HepG2 (cell line): ENCODE measurements around the gene GAN. TPM values are rescaled to one million over a fixed set of nuclear protein-coding genes. Genes with fewer than 3 reads are reported as not detected.

Experiments used
- ATAC-seq: fragments of 200-7000 bp; cut with Tn5 transposase; 3 replicates; pipeline ENCODE4 v1.9.1; 2020; ENCODE audit warnings: mild to moderate bottlenecking, moderate library complexity
- BruUV-seq: library from RNA; stranded (reverse); fragments of 400-500 nt; replicated peaks from 2 replicates; lab custom pipeline; 2021; lab: Mats Ljungman, UMichigan
- CTCF ChIA-PET: fragments of 300-600 bp; formaldehyde crosslinking; extraction: SDS; loops from one replicate; lab custom pipeline; 2021; ENCODE audit warnings: low total read pairs, inconsistent platforms, low intra/inter-chr PET ratio; lab: Yijun Ruan, JAX
- POLR2A ChIA-PET: fragments of 350-600 bp; sonication (Branson Sonifier 250); formaldehyde crosslinking; loops from one replicate; lab custom pipeline; 2020; ENCODE audit warnings: antibody characterized with exemption, inconsistent platforms; lab: Yijun Ruan, JAX
- DNase-seq: peaks from one replicate; pipeline ENCODE4 v3.0.0-alpha.2; 2015; ENCODE audit warnings: low spot score
- FAIRE-seq: peaks from 3 replicates; lab custom pipeline; 2011; peaks lifted over from hg19 to GRCh38; lab: Jason Lieb, UNC
- H2AFZ ChIP-seq: one replicate; pipeline ENCODE4 v1.6.1; 2011; ENCODE audit warnings: low read length, inconsistent platforms
- H3K27ac ChIP-seq: fragments of 300-600 bp; 3 replicates; pipeline ENCODE4 v1.8.0; 2011; ENCODE audit warnings: mixed run types, mild to moderate bottlenecking, mixed read lengths, low read length, inconsistent platforms; ENCODE audit not compliant: insufficient read depth; ENCODE audit errors: extremely low read length
- H3K27me3 ChIP-seq, 2 experiments: fragments of 200-600 bp in 1 of 2; 2 replicates in 1 of 2; 3 replicates in 1 of 2; pipeline versions ENCODE4 v1.6.0 to v1.8.0; 2011; ENCODE audit warnings: low read length in 2 of 2, mild to moderate bottlenecking in 2 of 2, moderate library complexity in 2 of 2, inconsistent platforms in 1 of 2; ENCODE audit not compliant: insufficient read depth in 2 of 2, control insufficient read depth in 1 of 2
- H3K36me3 ChIP-seq, 2 experiments: fragments of 200-600 bp in 1 of 2; replicated peaks in 1 of 2; 2 replicates in 1 of 2; 3 replicates in 1 of 2; pipeline versions ENCODE4 v1.5.1 to v1.8.0; 2011; ENCODE audit warnings: low read length in 2 of 2, inconsistent platforms in 1 of 2; ENCODE audit not compliant: insufficient read depth in 2 of 2, control insufficient read depth in 1 of 2
- H3K4me1 ChIP-seq: 2 replicates; pipeline ENCODE4 v1.5.1; 2012; ENCODE audit warnings: low read length, inconsistent platforms; ENCODE audit not compliant: insufficient read depth
- H3K4me2 ChIP-seq: 2 replicates; pipeline ENCODE4 v1.6.0; 2011; ENCODE audit warnings: low read depth, low read length, inconsistent platforms
- H3K4me3 ChIP-seq, 3 experiments: fragments of 200-600 bp in 1 of 3; sonication (generic), shearing (Covaris generic) in 1 of 3; replicated peaks in 1 of 3; 2 replicates each; pipeline ENCODE4 v1.5.1; 2011 to 2016; ENCODE audit warnings: low read length in 3 of 3, inconsistent platforms in 2 of 3, low read depth in 2 of 3, mild to moderate bottlenecking in 2 of 3, control low read depth in 1 of 3, mixed read lengths in 1 of 3; ENCODE audit not compliant: insufficient read depth in 1 of 3
- H3K79me2 ChIP-seq: one replicate; pipeline ENCODE4 v1.6.1; 2011; ENCODE audit warnings: low read length, inconsistent platforms; ENCODE audit not compliant: insufficient read depth
- H3K9ac ChIP-seq: 2 replicates; pipeline ENCODE4 v1.6.0; 2011; ENCODE audit warnings: mild to moderate bottlenecking, low read depth, low read length, inconsistent platforms; ENCODE audit not compliant: insufficient read depth
- H3K9me3 ChIP-seq: 2 replicates; pipeline ENCODE4 v1.5.1; 2012; ENCODE audit warnings: mild to moderate bottlenecking, low read length
- H4K20me1 ChIP-seq: 2 replicates; pipeline ENCODE4 v1.6.0; 2011; ENCODE audit warnings: inconsistent platforms, mild to moderate bottlenecking, low read length, moderate library complexity; ENCODE audit not compliant: insufficient read depth
- CEBPB ChIP-seq: IDR thresholded peaks from 2 replicates; pipeline ENCODE4 v1.6.1; 2011; ENCODE audit warnings: low read depth, low read length, improper control_type of control experiment, borderline replicate concordance
- CERS6 ChIP-seq: sonication (generic); formaldehyde crosslinking; IDR thresholded peaks from 2 replicates; pipeline ENCODE4 v1.5.0; 2020; ENCODE audit warnings: missing genetic modification reagents
- CHCHD3 ChIP-seq: sonication (generic); formaldehyde crosslinking; IDR thresholded peaks from 2 replicates; pipeline ENCODE4 v1.8.0; 2022; ENCODE audit warnings: mild to moderate bottlenecking, missing genetic modification reagents, moderate library complexity
- ETV6 ChIP-seq: sonication (generic); formaldehyde crosslinking; conservative IDR thresholded peaks from 2 replicates; pipeline ENCODE4 v1.4.0; 2020; ENCODE audit warnings: missing genetic modification reagents
- HCFC1 ChIP-seq: fragments of 150-350 bp; IDR thresholded peaks from 2 replicates; pipeline ENCODE4 v1.6.1; 2014; ENCODE audit warnings: low read depth, low read length
- HES4 ChIP-seq: sonication (generic); formaldehyde crosslinking; IDR thresholded peaks from 2 replicates; pipeline ENCODE4 v1.9.0; 2021; ENCODE audit warnings: mild to moderate bottlenecking, missing genetic modification reagents, borderline replicate concordance
- KDM2A ChIP-seq: sonication (generic); formaldehyde crosslinking; IDR thresholded peaks from 2 replicates; pipeline ENCODE4 v1.4.0; 2020; ENCODE audit warnings: low read depth, missing genetic modification reagents, borderline replicate concordance
- KDM3A ChIP-seq: IDR thresholded peaks from 2 replicates; pipeline ENCODE4 v1.6.1; 2018; ENCODE audit warnings: low read depth, missing compliant biosample characterization
- KDM6A ChIP-seq: IDR thresholded peaks from 2 replicates; pipeline ENCODE4 v1.6.1; 2016; ENCODE audit warnings: low read depth
- KLF11 ChIP-seq: IDR thresholded peaks from 2 replicates; pipeline ENCODE4 v1.6.1; 2016; ENCODE audit warnings: missing compliant biosample characterization
- MBNL3 ChIP-seq: fragments of 250-450 bp; sonication (Bioruptor Pico); conservative IDR thresholded peaks from 2 replicates; pipeline ENCODE4 v1.8.0; 2022; ENCODE audit warnings: mild to moderate bottlenecking, inconsistent platforms
- MEIS1 ChIP-seq: sonication (generic); formaldehyde crosslinking; IDR thresholded peaks from 2 replicates; pipeline ENCODE4 v1.9.0; 2021; ENCODE audit warnings: mild to moderate bottlenecking, missing genetic modification reagents, moderate library complexity, borderline replicate concordance
- PREB ChIP-seq: sonication (generic); formaldehyde crosslinking; IDR thresholded peaks from 2 replicates; pipeline ENCODE4 v1.4.0; 2020; ENCODE audit warnings: missing genetic modification reagents
- REL ChIP-seq: sonication (generic); formaldehyde crosslinking; conservative IDR thresholded peaks from 2 replicates; pipeline ENCODE4 v1.8.0; 2022; ENCODE audit warnings: mild to moderate bottlenecking, missing genetic modification reagents, moderate library complexity
- SNAPC5 ChIP-seq: sonication (generic); formaldehyde crosslinking; IDR thresholded peaks from 2 replicates; pipeline ENCODE4 v1.8.1; 2023; ENCODE audit warnings: mild to moderate bottlenecking, missing genetic modification reagents, borderline replicate concordance
- YEATS4 ChIP-seq: sonication (generic); formaldehyde crosslinking; IDR thresholded peaks from 2 replicates; pipeline ENCODE4 v1.4.0; 2020; ENCODE audit warnings: missing genetic modification reagents, borderline replicate concordance
- ZNF44 ChIP-seq: sonication (generic); formaldehyde crosslinking; IDR thresholded peaks from 2 replicates; pipeline ENCODE4 v1.5.1; 2020; ENCODE audit warnings: mild to moderate bottlenecking, missing genetic modification reagents
- ZNF564 ChIP-seq: sonication (generic); formaldehyde crosslinking; IDR thresholded peaks from 2 replicates; pipeline ENCODE4 v1.8.1; 2023; ENCODE audit warnings: mild to moderate bottlenecking, missing genetic modification reagents
- ZSCAN20 ChIP-seq: sonication (generic); formaldehyde crosslinking; IDR thresholded peaks from 2 replicates; pipeline ENCODE4 v1.4.0; 2020; ENCODE audit warnings: missing genetic modification reagents, mild to moderate bottlenecking, borderline replicate concordance
- ZSCAN31 ChIP-seq: sonication (generic); formaldehyde crosslinking; IDR thresholded peaks from 2 replicates; pipeline ENCODE4 v1.5.0; 2020; ENCODE audit warnings: low read depth, mild to moderate bottlenecking, missing genetic modification reagents
- WGBS: methylation state at CpG from one replicate; pipeline ENCODE4 v1.1.6; 2017; ENCODE audit warnings: low lambda C conversion rate; 5-methylcytosine and 5-hydroxymethylcytosine counted together
- in situ Hi-C: cut with HindIII; loops from 2 replicates; pipeline ENCODE4 v1.10.0; 2017; ENCODE audit warnings: low pct_unique_long_range_greater_than_20kb; ENCODE audit not compliant: extremely low pct_ligation_motif_present
- intact Hi-C: fragments of 100-400 bp; cut with micrococcal nuclease; formaldehyde crosslinking; loops from one replicate; pipeline ENCODE4 v1.10.0; 2022; ENCODE audit not compliant: unreplicated experiment
- polyA plus RNA-seq, 8 experiments: library from polyadenylated mRNA; depleted of rRNA in 3 of 8; stranded (reverse) in 7 of 8; unstranded in 1 of 8; fragments of >200 nt; fragmentation: Illumina TruSeq in 4 of 8; extraction: Trizol in 4 of 8; gene quantifications; 2 replicates each; pipeline versions ENCODE4 v1.2.1 to v1.2.3, GENCODE V29; 2011 to 2016; ENCODE audit warnings: low read depth in 4 of 8, missing spikeins in 1 of 8, mixed read lengths in 1 of 8; ENCODE audit not compliant: insufficient read depth in 1 of 8
- total RNA-seq, 5 experiments: library from RNA; depleted of rRNA; stranded (reverse); fragments of >200 nt; fragmentation: Illumina TruSeq; extraction: Trizol; gene quantifications; 2 replicates each; pipeline ENCODE4 v1.2.3, GENCODE V29; 2016; ENCODE audit warnings: low read depth in 1 of 5

Gene GAN
- total and polyA plus RNA-seq, 2 of the 13 experiments (the other 11 are each of a cell fraction or from before 2014, with no cell fraction given) = 4.3 to 11.0 TPM

GRCh38 chr16:81283044-81283443 lies 31.7 kb upstream of the GAN start:
- DNase-seq (no peak), ATAC-seq (no peak), FAIRE-seq (no peak)
- in situ Hi-C loops = no loop called here
- POLR2A ChIA-PET = no interaction called here
- H3K79me2 ChIP-seq = no peaks in the 10 kb centered on the region
- no peaks in the 10 kb centered on the region for H3K9me3 ChIP-seq
- intact Hi-C loops = no loop called here
- no peak overlapping the region for H2AFZ ChIP-seq
- no peak overlapping the region for H3K27ac ChIP-seq
- WGBS = 55% methylated on average over 3 of the region's 3 CpGs
- TF ChIP-seq SNAPC5 (CRISPR knock-in tag) (no peak), ZNF564 (CRISPR knock-in tag) (no peak), REL (CRISPR knock-in tag) (no peak), MBNL3 (CRISPR knock-in tag) (no peak), KDM2A (CRISPR knock-in tag) (no peak), HES4 (CRISPR knock-in tag) (no peak), CEBPB (no peak), KDM6A (CRISPR knock-in tag) (no peak), KDM3A (CRISPR knock-in tag) (no peak), HCFC1 (no peak), ZSCAN31 (CRISPR knock-in tag) (no peak), CERS6 (no peak), PREB (CRISPR knock-in tag) (no peak), KLF11 (no peak), ETV6 (CRISPR knock-in tag) (no peak), MEIS1 (CRISPR knock-in tag) (no peak), YEATS4 (no peak), CHCHD3 (CRISPR knock-in tag) (no peak), ZNF44 (CRISPR knock-in tag) (no peak), ZSCAN20 (CRISPR knock-in tag) (no peak)
- H3K36me3 ChIP-seq = no peaks in the 10 kb centered on the region
- no TSS peak for BruUV-seq
- no peak overlapping the region for H3K4me3 ChIP-seq
- H4K20me1 ChIP-seq = no peaks in the 10 kb centered on the region
- H3K27me3 ChIP-seq = peaks cover 4 to 6% of the 10 kb centered on the region in 2 experiments; a peak in 2 of 5 replicates
- no peaks in the 10 kb centered on the region for H3K4me1 ChIP-seq
- CTCF ChIA-PET = no interaction called here
- H3K4me2 ChIP-seq = no peak overlapping the region
- H3K9ac ChIP-seq = no peak overlapping the region
